ENCODE measurements around the gene SCPEP1. TPM values are rescaled to one million over a fixed set of nuclear protein-coding genes. Genes with fewer than 3 reads are reported as not detected.

The SCPEP1 gene
- total RNA-seq, 2 experiments from 2014 or later = 22.1 to 25.5 TPM

DNA sequence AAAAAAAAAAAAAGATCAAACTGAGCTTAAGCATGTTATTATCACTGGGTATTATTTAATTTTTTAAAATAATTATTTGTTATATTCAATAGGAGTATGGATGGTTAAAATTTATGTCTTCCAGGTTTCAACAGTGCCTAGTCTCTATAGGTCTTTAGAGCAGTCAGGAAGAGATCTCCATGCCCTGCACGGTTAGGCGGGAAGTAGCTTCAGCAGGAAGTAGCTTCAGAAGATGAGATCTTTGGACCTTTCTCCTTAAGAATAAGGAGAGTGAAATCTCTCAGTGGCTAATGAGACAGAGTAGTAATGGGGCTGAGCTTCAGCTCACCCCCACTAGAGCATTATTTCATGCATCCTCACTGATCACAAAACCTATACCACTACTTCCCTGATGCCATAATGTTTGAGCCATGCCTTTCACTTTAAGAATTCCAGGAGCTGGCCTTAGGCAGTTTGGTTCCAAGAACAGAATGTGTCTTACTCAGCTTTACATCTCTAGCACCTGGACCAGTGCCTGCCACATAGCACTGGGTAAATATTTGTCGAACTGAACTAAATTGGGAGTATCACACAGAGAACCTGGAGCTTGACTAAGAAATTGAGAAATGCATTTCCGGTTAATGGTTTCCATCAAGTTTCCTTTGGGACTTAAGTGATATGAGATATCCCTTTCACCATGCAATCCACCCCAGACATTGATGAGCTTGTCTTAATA is 43.5 kb downstream of the SCPEP1 start:
- Mint-ChIP-seq H3K9me3 (peaks cover 2% of the 10 kb centered on the region), H3K27me3 (peaks cover 41% of the 10 kb centered on the region), H3K27ac (no peak overlapping the region), H3K36me3 (ENCODE audit: low read depth) (peaks cover 4% of the 10 kb centered on the region), H3K4me3 (no peak overlapping the region), H3K4me1 (ENCODE audit: low read depth) (no peaks in the 10 kb centered on the region)
- Histone ChIP-seq H3K4me3 (ENCODE audit: low read length) (no peak overlapping the region), H3K27ac (ENCODE audit: low read depth in 1 of 2, low read length in 2 of 2) (no peak overlapping the region), H3K27me3 (ENCODE audit: control insufficient read depth in 1 of 2, insufficient read depth in 2 of 2, low read length in 2 of 2) (peaks cover 0 to 13% of the 10 kb centered on the region in 2 experiments), H3K9me3 (ENCODE audit: control insufficient read depth in 1 of 2, insufficient read depth in 1 of 2, low read length in 2 of 2) (peaks cover 0 to 9% of the 10 kb centered on the region in 2 experiments), H3K4me1 (ENCODE audit: insufficient read depth, low read length) (no peaks in the 10 kb centered on the region), H3K36me3 (ENCODE audit: insufficient read depth, low read length) (no peaks in the 10 kb centered on the region)
- ChIA-PET CTCF (interaction anchor here (1.3 kb wide), 1 partner anchor 12 kb away, joined by 5 read pairs; no protein-coding TSS in a partner anchor), POLR2A (no interaction called here)
- ATAC-seq (ENCODE audit: poor library complexity) (no peak), DNase-seq (no peak)
- intact Hi-C loops (cut with DNase I, micrococcal nuclease) = no loop called here
- TF ChIP-seq, protein P1, sequence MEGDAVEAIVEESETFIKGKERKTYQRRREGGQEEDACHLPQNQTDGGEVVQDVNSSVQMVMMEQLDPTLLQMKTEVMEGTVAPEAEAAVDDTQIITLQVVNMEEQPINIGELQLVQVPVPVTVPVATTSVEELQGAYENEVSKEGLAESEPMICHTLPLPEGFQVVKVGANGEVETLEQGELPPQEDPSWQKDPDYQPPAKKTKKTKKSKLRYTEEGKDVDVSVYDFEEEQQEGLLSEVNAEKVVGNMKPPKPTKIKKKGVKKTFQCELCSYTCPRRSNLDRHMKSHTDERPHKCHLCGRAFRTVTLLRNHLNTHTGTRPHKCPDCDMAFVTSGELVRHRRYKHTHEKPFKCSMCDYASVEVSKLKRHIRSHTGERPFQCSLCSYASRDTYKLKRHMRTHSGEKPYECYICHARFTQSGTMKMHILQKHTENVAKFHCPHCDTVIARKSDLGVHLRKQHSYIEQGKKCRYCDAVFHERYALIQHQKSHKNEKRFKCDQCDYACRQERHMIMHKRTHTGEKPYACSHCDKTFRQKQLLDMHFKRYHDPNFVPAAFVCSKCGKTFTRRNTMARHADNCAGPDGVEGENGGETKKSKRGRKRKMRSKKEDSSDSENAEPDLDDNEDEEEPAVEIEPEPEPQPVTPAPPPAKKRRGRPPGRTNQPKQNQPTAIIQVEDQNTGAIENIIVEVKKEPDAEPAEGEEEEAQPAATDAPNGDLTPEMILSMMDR (IDR thresholded peaks at IDR 0.05) = no peak

DNA sequence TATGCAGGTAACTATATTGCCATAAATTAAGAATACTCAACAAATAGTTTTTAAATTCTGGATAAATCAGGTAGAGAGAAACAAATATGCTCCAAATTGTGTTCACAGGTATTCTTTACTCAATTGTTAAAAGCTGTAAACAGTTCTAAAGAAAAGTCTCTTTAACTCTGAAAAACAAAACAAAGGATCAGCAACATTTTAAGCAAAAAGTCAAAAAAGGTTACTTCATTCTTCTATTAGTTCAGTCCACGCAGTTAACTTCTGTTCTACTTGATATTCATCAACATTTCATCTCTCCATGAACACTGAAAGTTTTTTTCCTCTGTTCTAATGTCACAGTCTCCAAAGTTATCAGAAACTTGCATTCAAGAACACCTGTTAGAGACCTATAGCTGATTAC is 47.9 kb downstream of the SCPEP1 start:
- Histone ChIP-seq H3K27ac (ENCODE audit: low read depth in 1 of 2, low read length in 2 of 2) (no peak overlapping the region), H3K4me1 (ENCODE audit: insufficient read depth, low read length) (no peaks in the 10 kb centered on the region), H3K9me3 (ENCODE audit: control insufficient read depth in 1 of 2, insufficient read depth in 1 of 2, low read length in 2 of 2) (peaks cover 0 to 14% of the 10 kb centered on the region in 2 experiments), H3K36me3 (ENCODE audit: insufficient read depth, low read length) (no peaks in the 10 kb centered on the region), H3K27me3 (ENCODE audit: control insufficient read depth in 1 of 2, insufficient read depth in 2 of 2, low read length in 2 of 2) (peaks cover 0 to 12% of the 10 kb centered on the region in 2 experiments), H3K4me3 (ENCODE audit: low read length) (no peak overlapping the region)
- no peak for ATAC-seq (ENCODE audit: poor library complexity)
- DNase-seq = no peak
- TF ChIP-seq, protein P1 (IDR thresholded peaks at IDR 0.05) = no peak
- Mint-ChIP-seq H3K27ac (no peak overlapping the region), H3K9me3 (peaks cover 9% of the 10 kb centered on the region), H3K4me1 (ENCODE audit: low read depth) (no peaks in the 10 kb centered on the region), H3K36me3 (ENCODE audit: low read depth) (peaks cover 5% of the 10 kb centered on the region), H3K4me3 (no peak overlapping the region), H3K27me3 (peaks cover 24% of the 10 kb centered on the region)
- CTCF ChIA-PET = no interaction called here
- POLR2A ChIA-PET = no interaction called here
- intact Hi-C loops (cut with DNase I, micrococcal nuclease) = no loop called here

DNA sequence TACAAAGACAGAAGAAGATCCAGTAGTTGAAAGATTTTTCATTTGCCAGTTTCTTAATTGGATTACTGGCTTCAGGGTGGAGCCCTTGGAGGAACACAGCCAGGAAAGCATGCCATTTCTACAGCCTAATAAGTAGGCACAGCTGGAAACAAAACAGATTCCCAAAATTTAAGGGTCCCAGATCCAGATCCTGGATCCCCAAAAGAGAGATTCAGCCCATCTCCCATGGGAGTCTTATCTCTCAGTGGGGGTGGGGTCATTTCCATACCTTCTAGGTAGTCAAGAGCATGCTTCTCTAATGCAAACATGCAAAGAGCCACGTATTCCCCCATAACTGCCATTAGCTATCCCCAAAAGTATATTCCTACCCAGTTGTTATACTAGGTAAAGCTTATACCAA is 49.9 kb downstream of the SCPEP1 start:
- Mint-ChIP-seq H3K4me1 (ENCODE audit: low read depth) (no peaks in the 10 kb centered on the region), H3K36me3 (ENCODE audit: low read depth) (peaks cover 5% of the 10 kb centered on the region), H3K4me3 (no peak overlapping the region), H3K9me3 (peaks cover 9% of the 10 kb centered on the region), H3K27ac (no peak overlapping the region), H3K27me3 (peaks cover 14% of the 10 kb centered on the region)
- intact Hi-C loops (cut with DNase I, micrococcal nuclease) = no loop called here
- H3K36me3 ChIP-seq (ENCODE audit: insufficient read depth, low read length) = no peaks in the 10 kb centered on the region
- CTCF ChIA-PET = no interaction called here
- H3K27ac ChIP-seq (ENCODE audit: low read depth in 1 of 2, low read length in 2 of 2) = no peak overlapping the region
- POLR2A ChIA-PET = no interaction called here
- no peak for DNase-seq
- peaks cover 0 to 14% of the 10 kb centered on the region in 2 experiments for H3K9me3 ChIP-seq (ENCODE audit: control insufficient read depth in 1 of 2, insufficient read depth in 1 of 2, low read length in 2 of 2)
- no peak for ATAC-seq (ENCODE audit: poor library complexity)
- H3K27me3 ChIP-seq (ENCODE audit: control insufficient read depth in 1 of 2, insufficient read depth in 2 of 2, low read length in 2 of 2) = peaks cover 0 to 10% of the 10 kb centered on the region in 2 experiments
- TF ChIP-seq, protein P1 (IDR thresholded peaks at IDR 0.05) = no peak
- no peaks in the 10 kb centered on the region for H3K4me1 ChIP-seq (ENCODE audit: insufficient read depth, low read length)
- H3K4me3 ChIP-seq (ENCODE audit: low read length) = no peak overlapping the region
